NCI-H1417 (cell line): ENCODE measurements around the gene PCDHGA5.
"Not testable (repeated sequence)": the region's sequence is repeated elsewhere in the genome, so short reads cannot be mapped to it uniquely, and the experiment has no call there.

Experiments
- DNase-seq, 3 experiments: peaks; one replicate each; lab custom pipeline; 2025; lab: John Stamatoyannopoulos, UW

The PCDHGA5 gene

DNA sequence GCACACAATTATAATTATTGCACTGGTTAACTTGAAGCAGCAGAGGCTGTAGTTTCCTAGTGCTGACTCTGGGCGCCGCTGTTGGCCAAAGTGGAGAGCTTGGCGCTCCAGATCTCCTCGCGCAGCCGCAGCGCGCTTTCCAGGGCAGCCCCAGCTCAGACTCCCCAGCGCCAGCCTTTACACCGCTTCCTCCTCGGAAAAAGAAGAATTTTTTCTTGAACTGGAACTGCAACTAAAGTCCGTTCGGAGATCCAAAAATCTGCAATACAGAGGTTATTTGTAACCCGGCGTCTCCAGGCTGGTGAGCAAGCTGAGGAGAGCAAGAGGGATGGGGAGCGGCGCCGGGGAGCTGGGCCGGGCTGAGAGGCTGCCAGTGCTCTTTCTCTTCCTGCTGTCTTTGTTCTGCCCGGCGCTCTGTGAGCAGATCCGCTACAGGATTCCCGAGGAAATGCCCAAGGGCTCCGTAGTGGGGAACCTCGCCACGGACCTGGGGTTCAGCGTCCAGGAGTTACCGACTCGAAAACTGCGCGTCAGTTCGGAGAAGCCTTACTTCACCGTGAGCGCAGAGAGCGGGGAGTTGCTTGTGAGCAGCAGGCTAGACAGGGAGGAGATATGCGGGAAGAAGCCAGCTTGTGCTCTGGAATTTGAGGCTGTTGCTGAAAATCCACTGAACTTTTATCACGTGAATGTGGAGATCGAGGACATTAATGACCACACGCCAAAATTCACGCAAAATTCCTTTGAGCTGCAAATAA is 23.8 kb downstream of the PCDHGA5 start, which contains the start of gene PCDHGB4:
TSS of gene PCDHGB4 (plus strand) at position 142 of the 755 bp plus-strand sequence. CDS start at position 329, 187 bp downstream.
- DNase-seq: not testable (repeated sequence)

- DNase-seq: no peak
Measured at GRCh38 chr5:141388661-141389060, 24.7 kb downstream of the PCDHGA5 start.

DNA sequence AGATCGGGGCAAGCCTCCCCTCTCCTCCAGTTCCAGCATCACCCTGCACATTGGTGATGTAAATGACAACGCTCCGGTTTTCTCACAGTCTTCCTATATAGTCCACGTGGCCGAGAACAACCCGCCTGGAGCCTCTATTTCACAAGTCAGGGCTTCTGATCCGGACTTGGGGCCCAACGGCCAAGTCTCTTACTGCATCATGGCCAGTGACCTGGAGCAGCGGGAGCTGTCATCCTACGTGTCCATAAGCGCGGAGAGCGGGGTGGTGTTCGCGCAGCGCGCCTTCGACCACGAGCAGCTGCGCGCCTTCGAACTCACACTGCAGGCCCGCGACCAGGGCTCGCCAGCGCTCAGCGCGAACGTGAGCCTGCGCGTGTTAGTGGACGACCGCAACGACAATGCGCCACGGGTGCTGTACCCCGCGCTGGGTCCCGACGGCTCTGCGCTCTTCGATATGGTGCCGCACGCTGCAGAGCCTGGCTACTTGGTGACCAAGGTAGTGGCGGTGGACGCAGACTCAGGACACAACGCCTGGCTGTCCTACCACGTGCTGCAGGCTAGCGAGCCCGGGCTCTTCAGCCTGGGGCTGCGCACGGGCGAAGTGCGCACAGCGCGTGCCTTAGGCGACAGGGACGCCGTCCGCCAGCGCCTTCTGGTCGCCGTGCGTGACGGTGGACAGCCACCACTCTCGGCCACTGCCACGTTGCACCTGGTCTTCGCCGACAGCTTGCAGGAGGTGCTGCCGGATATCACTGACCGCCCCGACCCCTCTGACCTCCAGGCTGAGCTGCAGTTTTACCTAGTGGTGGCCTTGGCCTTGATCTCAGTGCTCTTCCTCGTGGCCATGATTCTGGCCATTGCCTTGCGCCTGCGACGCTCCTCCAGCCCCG is 25.4 kb downstream of the PCDHGA5 start:
- DNase-seq: no peak

- no peak for DNase-seq
Measured at GRCh38 chr5:141392429-141393198, 28.7 kb downstream of the PCDHGA5 start, which contains the start of gene PCDHGA8. Gene PCDHGA8 (plus strand): TSS chr5:141392633. CDS start chr5:141392814, 181 bp downstream.

GRCh38 chr5:141393267-141393666 is 29.3 kb downstream of the PCDHGA5 start:
- DNase-seq: no peak

DNA sequence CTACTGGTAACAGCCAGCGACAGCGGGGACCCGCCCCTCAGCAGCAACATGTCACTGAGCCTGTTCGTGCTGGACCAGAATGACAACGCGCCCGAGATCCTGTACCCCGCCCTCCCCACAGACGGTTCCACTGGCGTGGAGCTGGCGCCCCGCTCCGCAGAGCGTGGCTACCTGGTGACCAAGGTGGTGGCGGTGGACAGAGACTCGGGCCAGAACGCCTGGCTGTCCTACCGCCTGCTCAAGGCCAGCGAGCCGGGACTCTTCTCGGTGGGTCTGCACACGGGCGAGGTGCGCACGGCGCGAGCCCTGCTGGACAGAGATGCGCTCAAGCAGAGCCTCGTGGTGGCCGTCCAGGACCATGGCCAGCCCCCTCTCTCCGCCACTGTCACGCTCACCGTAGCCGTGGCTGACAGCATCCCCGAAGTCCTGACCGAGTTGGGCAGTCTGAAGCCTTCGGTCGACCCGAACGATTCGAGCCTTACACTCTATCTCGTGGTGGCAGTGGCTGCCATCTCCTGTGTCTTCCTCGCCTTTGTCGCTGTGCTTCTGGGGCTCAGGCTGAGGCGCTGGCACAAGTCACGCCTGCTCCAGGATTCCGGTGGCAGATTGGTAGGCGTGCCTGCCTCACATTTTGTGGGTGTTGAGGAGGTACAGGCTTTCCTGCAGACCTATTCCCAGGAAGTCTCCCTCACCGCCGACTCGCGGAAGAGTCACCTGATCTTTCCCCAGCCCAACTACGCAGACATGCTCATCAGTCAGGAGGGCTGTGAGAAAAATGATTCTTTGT is 30.6 kb downstream of the PCDHGA5 start:
- DNase-seq: not testable (repeated sequence)

- DNase-seq: peak in 1 of 3 experiments; percentile 50
Measured at GRCh38 chr5:141397756-141398551, 34.0 kb downstream of the PCDHGA5 start, which contains the start of gene PCDHGB5. Gene PCDHGB5 (plus strand): TSS chr5:141397947. CDS start chr5:141398128, 181 bp downstream.

- DNase-seq: no peak
Measured at GRCh38 chr5:141398608-141399007, 34.6 kb downstream of the PCDHGA5 start.

- no peak for DNase-seq
Measured at GRCh38 chr5:141399555-141400258, 35.7 kb downstream of the PCDHGA5 start.

- DNase-seq: peak in 1 of 3 experiments; percentile 1
Measured at GRCh38 chr5:141402553-141403243, 38.7 kb downstream of the PCDHGA5 start, which contains the start of gene PCDHGA9. Gene PCDHGA9 (plus strand): TSS chr5:141402778. CDS start chr5:141402953, 175 bp downstream.

DNA sequence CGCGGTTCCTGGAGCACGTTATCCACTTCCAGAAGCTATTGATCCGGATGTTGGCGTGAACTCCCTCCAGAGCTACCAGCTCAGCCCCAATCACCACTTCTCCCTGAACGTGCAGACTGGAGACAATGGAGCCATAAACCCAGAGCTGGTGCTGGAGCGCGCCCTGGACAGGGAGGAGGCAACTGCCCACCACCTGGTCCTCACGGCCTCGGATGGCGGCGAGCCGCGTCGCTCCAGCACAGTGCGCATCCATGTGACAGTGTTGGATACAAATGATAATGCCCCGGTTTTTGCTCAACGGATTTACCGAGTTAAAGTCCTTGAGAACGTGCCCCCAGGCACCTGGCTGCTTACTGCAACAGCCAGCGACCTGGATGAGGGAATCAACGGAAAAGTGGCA is 39.4 kb downstream of the PCDHGA5 start:
- no peak for DNase-seq

- not testable (repeated sequence) for DNase-seq
Measured at GRCh38 chr5:141407790-141408505, 44.0 kb downstream of the PCDHGA5 start, which contains the start of gene PCDHGB6. Gene PCDHGB6 (plus strand): TSS chr5:141408021. CDS start chr5:141408203, 182 bp downstream.

- no peak for DNase-seq
Measured at GRCh38 chr5:141409598-141410306, 45.8 kb downstream of the PCDHGA5 start.

DNA sequence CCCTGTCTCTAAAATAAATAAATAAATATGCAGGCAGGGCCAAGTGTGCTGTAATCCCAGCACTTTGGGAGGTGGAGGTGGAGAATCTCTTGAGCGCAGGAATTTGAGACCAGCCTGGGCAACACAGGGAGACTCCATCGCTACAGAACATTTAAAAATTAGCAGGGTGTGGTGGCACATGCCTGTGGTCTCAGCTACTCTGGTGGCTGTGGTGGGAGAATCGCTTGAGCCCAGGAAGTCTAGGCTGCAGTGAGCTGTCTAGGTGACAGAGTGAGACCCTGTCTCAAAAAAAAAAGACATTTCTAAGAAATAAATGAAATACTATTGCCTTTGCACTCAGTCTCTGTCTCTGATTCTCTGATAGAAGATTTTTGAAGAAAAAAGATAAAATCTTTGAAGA is 47.6 kb downstream of the PCDHGA5 start:
- no peak for DNase-seq

GRCh38 chr5:141412854-141413539 is 49.0 kb downstream of the PCDHGA5 start, which contains the start of gene PCDHGA10:
Gene PCDHGA10 (plus strand): TSS chr5:141412987. CDS start chr5:141413176, 189 bp downstream.
- DNase-seq: peak in 1 of 3 experiments; percentile 1

DNA sequence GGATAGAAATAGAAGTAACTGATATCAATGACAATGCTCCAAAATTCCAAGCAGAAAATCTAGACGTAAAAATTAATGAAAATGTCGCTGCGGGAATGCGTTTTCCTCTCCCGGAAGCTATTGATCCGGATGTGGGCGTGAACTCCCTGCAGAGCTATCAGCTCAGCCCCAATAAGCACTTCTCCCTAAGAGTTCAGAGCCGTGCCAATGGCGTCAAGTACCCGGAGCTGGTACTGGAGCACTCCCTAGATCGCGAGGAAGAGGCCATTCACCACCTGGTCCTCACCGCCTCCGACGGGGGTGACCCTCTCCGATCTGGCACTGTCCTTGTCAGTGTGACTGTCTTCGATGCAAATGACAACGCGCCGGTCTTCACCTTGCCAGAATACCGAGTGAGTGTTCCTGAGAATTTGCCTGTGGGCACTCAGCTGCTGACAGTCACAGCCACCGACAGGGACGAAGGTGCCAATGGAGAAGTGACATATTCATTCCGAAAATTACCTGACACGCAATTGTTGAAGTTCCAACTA is 49.6 kb downstream of the PCDHGA5 start:
- no peak for DNase-seq
